ENCODE data around the gene HECTD3.

The HECTD3 gene

GRCh38 chr1:45010855-45011811 lies at the start of gene HECTD3:
Gene HECTD3, minus strand, starts transcription at chr1:45011324. Its CDS starts 67 bp downstream, at chr1:45011257.
- DNase-seq = peak; percentile 85

DNA sequence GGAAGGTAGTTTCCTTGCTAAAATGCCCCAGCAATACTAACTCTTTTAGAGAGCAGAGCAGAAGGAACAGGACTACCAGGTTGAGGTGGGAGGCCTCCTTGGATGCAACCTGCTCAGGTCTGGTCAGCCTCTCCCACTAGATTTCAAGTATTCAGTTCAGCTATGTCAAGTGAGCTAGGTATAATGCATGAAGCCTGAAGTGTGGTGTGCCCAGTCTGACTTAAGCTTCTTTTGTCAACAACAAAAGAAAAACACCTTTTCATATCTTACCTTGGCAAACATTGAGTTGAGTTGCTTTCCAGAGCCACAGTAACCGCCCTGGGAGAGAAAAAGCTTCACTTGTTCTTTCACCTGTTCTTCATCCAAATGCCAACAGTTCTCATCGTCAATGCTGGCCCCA lies 48.7 kb upstream of the HECTD3 start:
- no peak for DNase-seq

DNA sequence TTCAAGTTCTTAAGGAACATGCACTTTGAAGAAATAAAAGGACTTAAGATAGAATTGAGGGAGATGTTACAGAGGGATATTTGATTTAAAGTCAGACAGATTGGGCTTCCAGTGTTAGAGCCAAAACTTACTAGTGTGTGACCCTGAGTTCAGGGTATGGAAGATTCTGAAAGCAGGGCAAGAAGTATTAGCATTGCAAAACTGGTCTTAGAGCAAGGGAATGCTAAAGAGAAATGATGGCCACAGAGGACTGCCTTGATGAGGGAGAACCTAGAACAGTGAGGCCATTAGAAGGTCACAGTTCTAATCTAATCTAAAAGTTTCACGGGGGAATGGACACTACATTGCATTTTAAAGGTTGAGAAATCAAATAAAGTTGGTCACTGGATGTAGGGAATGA lies 46.4 kb upstream of the HECTD3 start:
- DNase-seq = no peak

DNA sequence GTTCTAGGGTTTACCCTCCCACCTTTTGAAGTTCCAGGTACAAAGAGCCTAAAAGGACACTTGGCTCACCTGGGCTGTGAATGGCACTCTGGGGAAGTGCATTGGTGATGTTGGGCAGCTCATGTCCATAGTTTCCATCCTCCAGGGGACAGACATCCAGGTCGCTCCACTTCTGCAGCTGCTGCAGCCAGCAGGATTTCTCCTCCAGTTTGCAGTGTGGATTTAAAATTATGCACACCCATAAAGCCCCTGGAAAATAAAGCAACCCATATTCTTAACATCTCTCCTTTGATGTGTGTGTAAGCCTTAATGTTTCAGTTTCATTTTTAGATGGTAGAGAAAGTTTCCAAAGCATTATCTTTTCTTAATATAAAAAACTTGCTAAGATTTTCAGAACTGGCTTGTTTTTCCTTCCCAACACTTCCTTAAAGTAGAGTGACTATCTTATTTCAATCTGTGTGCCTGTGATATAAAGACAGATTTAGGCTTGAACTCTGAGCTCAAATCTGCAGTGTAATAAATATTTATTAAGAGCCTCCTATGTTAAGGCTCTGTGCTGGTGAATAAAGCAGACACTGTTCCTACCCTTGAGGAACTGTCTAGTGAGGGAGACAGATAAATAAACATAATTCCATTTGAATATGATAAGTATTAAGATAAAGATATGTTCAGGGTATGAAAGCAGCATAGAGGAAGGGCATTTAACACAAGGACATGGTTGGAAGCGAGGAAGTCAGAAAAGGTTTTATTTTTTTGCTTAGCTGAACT lies 40.1 kb upstream of the HECTD3 start:
- DNase-seq = no peak

GRCh38 chr1:45047032-45047431 lies 35.9 kb upstream of the HECTD3 start:
- DNase-seq = no peak

- DNase-seq = no peak
These were observed 33.8 kb upstream of the HECTD3 start for GRCh38 chr1:45044916-45045315.

DNA sequence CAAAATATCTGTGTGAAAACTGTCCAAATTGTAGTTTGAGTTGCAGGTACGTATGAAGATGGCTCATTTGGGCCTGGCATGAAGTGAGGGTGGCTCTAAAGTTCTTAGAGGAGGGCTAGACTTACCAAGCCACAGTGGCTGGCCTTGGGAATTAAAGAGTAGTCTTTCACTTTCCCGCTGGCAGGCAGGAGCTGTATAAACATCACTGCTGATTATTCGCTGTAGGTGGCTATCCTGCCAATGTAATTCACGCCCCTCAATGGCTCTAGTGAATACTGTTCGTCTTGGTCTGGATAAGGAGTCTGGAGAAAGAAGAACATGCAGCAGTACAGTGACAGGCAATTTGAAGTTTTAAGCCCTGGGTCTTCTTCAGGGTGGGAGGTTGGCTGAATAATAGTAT lies 32.0 kb upstream of the HECTD3 start:
- DNase-seq = no peak

- no peak for DNase-seq
These were observed 29.2 kb upstream of the HECTD3 start for GRCh38 chr1:45040297-45040696.

DNA sequence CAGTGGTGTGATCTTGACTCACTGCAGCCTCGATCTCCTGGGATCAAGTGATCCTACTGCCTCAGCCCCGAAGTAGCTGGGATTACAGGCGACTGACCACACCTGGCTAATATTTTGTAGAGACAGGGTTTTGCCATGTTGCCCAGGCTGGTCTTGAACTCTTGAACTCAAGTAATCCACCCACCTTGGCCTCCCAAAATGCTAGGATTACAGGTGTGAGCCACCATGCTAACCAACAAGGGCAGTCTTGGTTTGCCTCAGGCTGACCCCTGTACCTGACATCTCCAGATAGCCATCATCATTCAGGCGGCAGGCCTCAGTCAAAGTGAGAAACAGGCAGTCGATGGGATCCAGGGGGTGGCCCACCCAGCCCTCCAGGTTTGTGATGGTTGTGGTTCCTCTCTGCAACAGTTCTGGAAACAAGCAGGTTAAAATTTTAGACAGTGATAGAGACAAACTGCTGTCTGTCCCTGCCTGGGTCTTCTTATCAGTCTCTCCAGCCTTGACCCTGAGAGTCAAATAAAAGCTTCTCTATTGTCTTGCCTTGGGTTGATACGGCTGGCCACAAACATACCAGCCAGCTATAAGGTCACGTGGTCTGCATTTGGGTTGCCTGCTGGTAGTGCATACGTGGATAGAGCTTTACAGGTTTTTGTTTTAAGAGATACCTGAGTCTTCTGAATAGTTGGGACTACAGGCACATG lies 27.7 kb upstream of the HECTD3 start:
- no peak for DNase-seq

DNA sequence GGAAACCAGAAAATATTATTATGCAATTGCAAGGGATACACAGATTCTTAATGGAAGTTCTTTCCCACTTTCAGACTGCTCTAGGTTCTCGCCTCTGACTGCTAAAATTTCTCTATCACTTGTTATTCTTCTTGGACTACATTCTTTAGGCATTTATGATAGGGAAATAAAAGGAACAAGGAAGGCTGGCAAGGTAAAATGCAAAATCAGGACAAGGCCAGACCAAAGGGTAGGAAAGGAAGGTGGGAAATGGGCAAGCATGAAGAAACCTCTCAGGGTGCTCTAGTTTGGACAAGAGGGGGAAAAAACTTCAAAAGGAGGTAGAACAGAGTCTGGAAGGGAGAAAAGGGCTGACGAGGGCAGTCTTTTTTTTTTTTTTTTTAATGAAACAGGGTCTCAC lies 27.1 kb upstream of the HECTD3 start:
- no peak for DNase-seq

DNA sequence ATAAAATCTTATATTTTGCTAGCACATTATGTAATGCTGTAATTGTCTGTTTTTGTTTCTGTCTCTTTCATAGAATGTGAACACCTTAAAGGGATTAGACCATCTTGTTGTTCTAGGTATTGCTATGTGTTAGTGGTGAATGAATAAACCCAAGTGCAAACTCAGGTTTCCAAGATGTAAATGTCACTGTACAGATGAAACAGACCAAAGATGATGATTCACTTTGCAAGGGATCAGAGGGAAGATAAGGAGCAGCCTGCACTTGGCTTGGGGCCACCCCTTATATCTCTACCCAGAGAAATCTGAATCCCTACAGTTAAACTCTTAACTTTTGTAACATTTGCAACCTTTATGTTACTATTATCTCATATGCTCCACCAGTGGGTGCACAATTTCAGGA lies 26.3 kb upstream of the HECTD3 start:
- no peak for DNase-seq

- no peak for DNase-seq
These were observed 24.6 kb upstream of the HECTD3 start for GRCh38 chr1:45035631-45036301.

GRCh38 chr1:45033356-45033755 lies 22.2 kb upstream of the HECTD3 start:
- no peak for DNase-seq

DNA sequence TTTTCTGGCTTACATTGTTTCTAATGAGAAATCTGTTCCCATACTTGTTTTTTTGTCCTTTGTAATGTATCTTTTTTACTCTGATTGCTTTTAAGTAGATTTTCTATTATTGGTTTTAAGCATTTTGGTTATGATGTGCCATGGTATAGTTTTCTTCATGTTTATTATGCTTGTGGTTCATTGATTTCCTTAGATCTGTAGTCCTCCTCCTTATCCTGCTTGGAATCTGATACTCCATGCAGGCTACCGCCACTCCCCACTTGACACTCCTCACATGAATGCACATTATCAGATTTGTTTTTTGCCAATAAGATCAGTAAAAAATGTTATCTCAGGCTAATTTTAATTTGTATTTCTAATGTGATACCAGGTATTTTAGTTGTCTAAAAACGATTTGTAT lies 21.7 kb upstream of the HECTD3 start:
- no peak for DNase-seq

DNA sequence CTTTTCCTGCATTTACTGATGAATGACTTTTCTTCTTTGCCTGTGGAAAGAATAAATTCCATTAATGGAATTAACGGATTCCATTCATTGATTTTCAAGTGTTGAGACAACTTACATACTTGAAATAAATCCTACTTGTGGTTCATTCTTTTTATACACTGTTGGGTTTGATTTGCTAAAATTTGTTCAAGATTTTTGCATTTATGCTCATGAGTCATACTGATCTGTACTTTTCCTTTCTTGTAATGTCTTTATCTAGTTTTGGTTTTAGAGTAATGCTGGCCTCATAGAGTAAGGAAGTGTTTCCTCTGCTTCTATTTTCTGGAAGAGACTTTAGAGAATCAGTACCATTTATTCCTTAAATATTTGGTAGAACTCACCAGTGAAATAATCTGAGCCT lies 15.3 kb upstream of the HECTD3 start:
- no peak for DNase-seq

GRCh38 chr1:45023663-45024062 lies 12.5 kb upstream of the HECTD3 start:
- DNase-seq = no peak

- peak; percentile 90 for DNase-seq
These were observed 7.6 kb upstream of the HECTD3 start for GRCh38 chr1:45018599-45019230.

- no peak for DNase-seq
These were observed 5.6 kb upstream of the HECTD3 start for GRCh38 chr1:45016767-45017166.

DNA sequence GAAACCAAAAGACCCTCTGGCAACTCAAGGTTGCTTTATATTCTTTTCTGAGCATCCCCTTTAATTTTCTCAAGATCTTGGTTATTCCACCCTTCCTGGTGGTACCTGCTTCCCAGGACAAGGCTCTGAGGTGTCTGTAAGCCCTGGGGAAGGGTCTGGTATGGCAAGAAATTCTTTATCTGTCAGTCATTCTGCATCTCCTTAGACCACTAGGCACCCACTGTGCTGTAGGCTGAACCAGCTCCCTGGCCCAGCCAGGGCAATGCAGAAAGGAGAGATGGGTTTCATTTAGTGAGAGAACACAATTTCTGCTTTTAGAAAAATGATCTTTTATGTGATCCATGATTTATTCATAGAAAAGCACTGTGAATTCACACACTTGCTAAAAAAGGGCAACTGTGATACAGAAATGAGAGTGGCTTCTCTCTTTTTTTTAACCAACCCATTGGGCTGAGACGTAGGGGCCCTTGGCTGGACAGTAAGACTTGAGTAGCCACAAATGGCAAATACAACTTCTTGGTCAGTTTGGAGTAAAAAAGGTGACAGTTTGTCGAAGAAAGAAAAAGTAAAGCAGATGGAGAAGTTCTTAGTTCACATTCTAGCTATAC lies 5.1 kb upstream of the HECTD3 start:
- DNase-seq = no peak

DNA sequence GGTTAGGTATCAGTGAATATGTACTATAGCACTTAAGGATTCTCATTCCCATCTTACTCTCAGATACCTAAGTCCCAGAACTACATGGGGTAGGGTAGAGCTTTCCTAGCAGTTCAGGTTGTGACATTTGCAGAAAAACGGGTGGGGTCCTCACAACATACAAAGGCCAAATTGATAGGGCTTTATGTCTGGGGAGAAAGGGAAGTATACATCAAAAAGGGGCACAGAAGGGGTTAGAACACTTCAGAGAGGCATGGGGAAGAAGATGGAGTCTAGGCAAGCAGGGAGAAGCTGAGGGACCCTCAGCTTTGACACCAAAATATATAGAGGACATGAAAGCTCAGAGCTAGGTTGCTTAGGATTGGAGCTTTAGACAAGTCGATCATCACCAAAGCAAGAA lies 4.6 kb upstream of the HECTD3 start:
- no peak for DNase-seq

- DNase-seq = peak; percentile 78
These were observed 3.4 kb upstream of the HECTD3 start for GRCh38 chr1:45014321-45015028.
